ENCODE data around the gene HNRNPH2.
A peak's percentile ranks its signal among the peaks of the same experiment; 100 is the strongest.

HNRNPH2 gene

DNA sequence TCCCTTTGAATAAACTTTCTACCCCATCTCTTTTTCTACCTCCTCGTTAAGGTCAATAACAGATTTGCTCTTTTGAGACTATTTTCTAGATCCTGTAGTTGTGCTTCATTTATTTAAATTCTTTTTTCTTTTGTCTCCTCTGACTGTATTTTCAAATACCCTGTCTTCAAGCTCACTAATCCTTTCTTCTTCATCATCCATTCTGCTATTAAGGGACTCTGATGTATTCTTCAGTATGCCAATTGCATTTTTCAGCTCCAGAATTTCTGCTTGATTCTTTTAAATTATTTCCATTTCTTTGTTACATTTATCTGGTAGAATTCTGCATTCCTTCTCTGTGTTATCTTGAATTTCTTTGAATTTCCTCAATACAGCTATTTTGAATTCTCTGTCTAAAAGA is 41.3 kb downstream of the HNRNPH2 start:
- no peak for TF ChIP-seq CTCF (IDR thresholded peaks at IDR 0.05; ENCODE audit: low read length, missing control alignments)
- no peak for DNase-seq (ENCODE audit: low read depth)
- H3K4me3 ChIP-seq (replicated peaks; ENCODE audit: low read depth, low read length) = no peak overlapping the region

- no peak overlapping the region for H3K4me3 ChIP-seq (replicated peaks; ENCODE audit: low read depth, low read length)
- TF ChIP-seq CTCF (IDR thresholded peaks at IDR 0.05; ENCODE audit: low read length, missing control alignments) = no peak
- no peak for DNase-seq (ENCODE audit: low read depth)
Observed at GRCh38 chrX:101450085-101450484, 42.1 kb downstream of the HNRNPH2 start.

DNA sequence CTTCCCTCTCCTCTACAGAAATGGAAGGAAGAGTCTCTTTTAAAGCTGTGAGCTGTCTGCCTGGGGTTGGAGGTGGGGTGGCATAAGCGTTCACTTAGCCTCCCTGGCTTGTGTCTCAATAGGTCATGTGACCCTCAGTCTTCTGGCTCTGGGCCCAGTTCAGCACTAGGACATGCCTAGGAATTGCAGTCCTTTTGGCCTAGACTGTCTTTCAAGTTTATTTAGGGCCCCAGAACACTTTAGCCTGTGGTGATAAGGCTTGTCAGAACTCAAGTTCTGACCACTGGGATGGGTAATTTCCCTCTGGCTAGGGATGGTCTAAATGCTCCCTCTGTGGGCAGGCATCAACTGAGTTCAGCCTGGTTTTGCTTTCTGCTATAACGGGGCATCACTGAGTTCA is 42.9 kb downstream of the HNRNPH2 start:
- no peak for TF ChIP-seq CTCF (IDR thresholded peaks at IDR 0.05; ENCODE audit: low read length, missing control alignments)
- no peak overlapping the region for H3K4me3 ChIP-seq (replicated peaks; ENCODE audit: low read depth, low read length)
- peak; percentile 72 for DNase-seq (ENCODE audit: low read depth)

DNA sequence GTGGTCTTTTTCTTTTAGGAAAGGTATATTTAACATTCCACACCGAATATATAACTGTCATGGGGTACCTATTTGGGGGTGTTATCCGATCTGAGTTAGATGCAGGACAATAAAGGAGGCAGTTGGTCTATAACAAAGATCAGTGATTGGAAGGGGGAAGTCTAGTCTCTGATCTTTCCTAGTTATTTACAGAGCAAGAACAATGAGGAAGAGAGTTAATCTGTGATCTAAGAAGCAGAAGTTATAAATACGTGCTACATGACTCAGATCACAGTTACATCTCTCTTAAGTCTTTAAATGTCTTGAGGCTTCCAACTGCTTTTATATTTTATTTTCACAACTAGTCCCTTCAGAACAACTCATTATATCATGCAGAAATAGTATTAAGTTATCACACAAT is 44.0 kb downstream of the HNRNPH2 start:
- H3K4me3 ChIP-seq (replicated peaks; ENCODE audit: low read depth, low read length) = no peak overlapping the region

GRCh38 chrX:101460669-101461068 is 52.6 kb downstream of the HNRNPH2 start:
- H3K4me3 ChIP-seq (replicated peaks; ENCODE audit: low read depth, low read length) = no peak overlapping the region
- no peak for TF ChIP-seq CTCF (IDR thresholded peaks at IDR 0.05; ENCODE audit: low read length, missing control alignments)
- DNase-seq (ENCODE audit: low read depth) = peak; percentile 3

More for the DNA sequence above, 44.0 kb downstream of the HNRNPH2 start:
- DNase-seq (ENCODE audit: low read depth) = no peak
- no peak for TF ChIP-seq CTCF (IDR thresholded peaks at IDR 0.05; ENCODE audit: low read length, missing control alignments)

DNA sequence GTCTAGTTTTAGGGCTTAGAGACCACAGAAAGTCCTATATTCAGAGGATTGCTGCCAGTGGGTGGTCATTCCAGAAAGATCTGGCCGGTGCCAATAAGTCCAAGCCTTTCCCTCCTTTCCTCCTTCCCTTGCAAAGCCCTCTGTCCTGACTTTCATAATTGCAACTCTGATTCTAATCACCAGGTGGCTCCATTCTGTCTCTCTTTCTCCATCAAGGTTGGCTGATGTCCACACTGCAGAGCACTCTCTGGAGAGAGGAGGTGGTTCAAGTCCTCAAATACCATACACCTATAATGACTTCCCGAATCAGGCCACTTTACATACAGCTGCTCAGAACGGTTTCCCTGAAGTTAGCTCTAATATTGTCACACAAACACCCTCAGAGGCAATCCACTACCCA is 54.9 kb downstream of the HNRNPH2 start:
- TF ChIP-seq CTCF (IDR thresholded peaks at IDR 0.05; ENCODE audit: low read length, missing control alignments) = peak; percentile 42
- DNase-seq (ENCODE audit: low read depth) = peak; percentile 41
- H3K4me3 ChIP-seq (replicated peaks; ENCODE audit: low read depth, low read length) = no peak overlapping the region

All from fibroblast of pulmonary artery (primary cell).